HUES6 (cell line): ENCODE data around the gene SDC1.
"Not testable (repeated sequence)": the region's sequence is repeated elsewhere in the genome, so short reads cannot be mapped to it uniquely, and the experiment has no call there.

Source experiments
- H3K27ac ChIP-seq: 2 replicates; pipeline ENCODE4 v1.7.0; 2013; ENCODE audit warnings: low read depth, mild to moderate bottlenecking, low read length, inconsistent platforms
- H3K27me3 ChIP-seq: 2 replicates; pipeline ENCODE4 v1.6.1; 2013; ENCODE audit warnings: low read length; ENCODE audit not compliant: control insufficient read depth, insufficient read depth
- H3K36me3 ChIP-seq: 2 replicates; pipeline ENCODE4 v1.6.1; 2013; ENCODE audit warnings: low read length; ENCODE audit not compliant: control insufficient read depth, insufficient read depth
- H3K4me1 ChIP-seq: 2 replicates; pipeline ENCODE4 v1.6.1; 2013; ENCODE audit warnings: low read length; ENCODE audit not compliant: control insufficient read depth, insufficient read depth
- H3K4me3 ChIP-seq: 2 replicates; pipeline ENCODE4 v1.5.1; 2013; ENCODE audit warnings: low read depth, low read length
- H3K9ac ChIP-seq: one replicate; pipeline ENCODE4 v1.6.1; 2013; ENCODE audit warnings: mild to moderate bottlenecking, low read length
- H3K9me3 ChIP-seq: 2 replicates; pipeline ENCODE4 v1.6.1; 2013; ENCODE audit warnings: low read depth, low read length; ENCODE audit not compliant: control insufficient read depth, insufficient read depth

SDC1 gene

DNA sequence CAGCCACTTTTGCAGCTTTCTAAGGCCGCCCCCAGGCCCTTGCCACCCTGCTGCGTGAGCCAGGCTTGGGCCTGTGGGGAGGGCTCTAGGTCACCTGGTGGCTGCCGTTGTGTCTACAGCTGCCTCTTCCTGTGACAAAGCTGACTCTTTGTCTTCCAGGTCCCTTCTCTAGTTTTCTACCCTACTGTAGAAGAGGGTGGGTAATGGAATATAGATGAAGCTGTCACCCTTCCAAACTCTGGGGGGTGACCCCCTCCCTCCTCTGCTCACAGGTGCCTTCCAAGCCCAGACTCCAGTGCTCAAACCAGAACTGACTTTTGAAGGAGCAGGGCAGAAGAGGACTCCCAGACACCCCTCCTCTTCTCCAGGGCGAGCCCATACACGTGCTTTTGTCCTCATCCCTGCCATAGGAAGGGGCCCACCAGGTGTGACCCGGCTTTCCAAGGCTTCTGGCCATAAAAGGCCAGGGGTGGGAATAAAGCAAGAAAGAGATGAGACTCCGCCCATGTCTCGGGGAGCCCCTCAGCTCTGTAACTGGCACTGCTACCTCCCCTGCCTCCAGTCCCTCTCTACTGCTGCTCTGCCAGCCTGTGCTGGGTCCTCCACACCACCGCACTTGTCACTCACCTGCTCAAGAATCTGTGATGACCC lies 17.9 kb upstream of the SDC1 start:
- Histone ChIP-seq H3K27me3 (no peaks in the 10 kb centered on the region), H3K27ac (no peak overlapping the region), H3K4me3 (no peak overlapping the region), H3K36me3 (peaks cover 8% of the 10 kb centered on the region), H3K9me3 (0 out of 2 replicates have a peak, but pooled peaks cover 3% of the 10 kb centered on the region), H3K4me1 (peaks cover 7% of the 10 kb centered on the region; the same call in 1 of the 2 replicates), H3K9ac (no peak overlapping the region)

DNA sequence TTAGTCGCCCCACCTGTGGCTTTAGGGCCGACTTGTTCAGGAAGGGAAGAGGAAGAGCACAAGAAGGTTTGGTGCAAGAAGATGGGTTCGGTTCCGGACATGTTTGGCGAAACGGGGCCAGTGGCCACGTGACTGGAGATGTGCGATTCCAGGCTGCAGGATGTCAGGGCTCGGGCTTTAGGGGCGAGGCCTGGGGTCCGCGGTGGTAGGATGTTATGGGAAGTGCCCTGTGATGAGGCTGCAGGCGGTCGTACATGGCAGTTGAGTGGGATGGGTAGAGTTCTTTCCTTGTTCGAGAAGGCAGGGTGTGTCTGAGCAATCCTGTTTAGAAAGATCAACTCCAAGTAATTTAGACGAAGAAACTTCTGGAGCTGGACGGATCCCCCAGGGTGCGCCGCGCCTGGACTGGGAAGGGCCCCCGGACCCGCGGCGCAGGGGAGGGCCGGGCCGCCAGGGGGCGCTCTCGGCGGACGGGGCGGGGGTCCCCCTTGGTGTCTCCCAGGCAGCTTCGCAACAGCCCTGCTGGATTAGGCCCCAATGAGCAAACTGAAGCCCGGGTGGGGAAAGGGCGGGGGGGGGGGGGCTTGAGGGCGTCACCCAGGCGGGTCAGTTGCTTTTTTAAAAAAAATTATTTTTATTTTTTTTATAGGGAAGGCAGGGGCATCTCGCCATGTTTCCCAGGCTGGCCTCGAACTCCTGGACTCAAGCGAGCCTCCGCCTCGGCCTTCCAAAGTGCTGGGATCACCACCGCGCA lies 17.2 kb upstream of the SDC1 start:
- H3K4me1 ChIP-seq = peaks cover 7% of the 10 kb centered on the region; the same call in 1 of the 2 replicates
- H3K36me3 ChIP-seq = peaks cover under 1% of the 10 kb centered on the region; the same call in 1 of the 2 replicates
- no peak overlapping the region for H3K4me3 ChIP-seq
- H3K9me3 ChIP-seq = 0 out of 2 replicates have a peak, but pooled peaks cover 3% of the 10 kb centered on the region
- no peaks in the 10 kb centered on the region for H3K27me3 ChIP-seq
- H3K9ac ChIP-seq = no peak overlapping the region
- no peak overlapping the region for H3K27ac ChIP-seq

DNA sequence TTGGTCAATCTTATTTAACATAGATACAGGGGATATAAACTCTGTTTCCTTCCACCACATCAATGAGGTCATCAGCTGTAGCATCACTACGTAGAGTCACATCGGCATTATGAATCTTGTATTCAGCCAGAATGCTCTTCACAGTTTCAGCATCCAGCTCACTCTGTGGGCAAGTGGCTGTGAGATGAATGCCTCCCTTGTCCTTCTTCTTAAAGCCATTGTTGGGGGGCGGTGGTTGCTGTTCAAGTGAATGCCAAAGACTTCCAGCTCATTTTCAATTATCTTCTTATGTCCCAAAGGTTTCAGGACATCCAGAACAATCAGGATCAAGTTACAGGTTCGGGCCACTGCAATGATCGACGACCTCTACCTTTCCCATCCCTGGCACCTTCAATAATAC lies 15.4 kb upstream of the SDC1 start:
- not testable (repeated sequence) for H3K36me3 ChIP-seq, H3K9ac ChIP-seq, H3K27me3 ChIP-seq, H3K27ac ChIP-seq, H3K4me3 ChIP-seq, H3K9me3 ChIP-seq
- peaks cover 13% of the 10 kb centered on the region; the same call in 1 of the 2 replicates for H3K4me1 ChIP-seq

DNA sequence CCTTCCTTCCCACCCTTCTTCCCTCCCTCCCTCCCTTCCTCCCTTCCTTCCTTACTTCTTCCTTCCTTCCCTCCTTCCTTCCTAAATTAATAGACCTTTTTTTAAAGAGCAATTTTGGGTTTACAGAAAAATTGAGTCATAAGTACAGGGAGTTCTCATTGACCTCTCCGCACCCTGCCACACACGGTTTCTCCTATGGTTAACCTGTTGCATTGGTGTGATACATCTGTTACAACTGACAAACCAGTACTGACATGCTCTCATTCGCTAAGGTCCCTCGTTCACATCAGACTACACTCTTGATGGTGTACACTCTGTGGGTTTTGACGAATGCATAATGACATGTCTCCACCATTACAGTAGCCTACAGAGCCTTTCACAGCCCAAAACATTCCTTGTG lies 11.6 kb upstream of the SDC1 start:
- Histone ChIP-seq H3K27ac (no peak overlapping the region), H3K4me1 (peaks cover 21% of the 10 kb centered on the region), H3K4me3 (no peak overlapping the region), H3K9me3 (0 out of 2 replicates have a peak, but pooled peaks cover 3% of the 10 kb centered on the region), H3K9ac (no peak overlapping the region), H3K27me3 (no peaks in the 10 kb centered on the region), H3K36me3 (no peaks in the 10 kb centered on the region)

DNA sequence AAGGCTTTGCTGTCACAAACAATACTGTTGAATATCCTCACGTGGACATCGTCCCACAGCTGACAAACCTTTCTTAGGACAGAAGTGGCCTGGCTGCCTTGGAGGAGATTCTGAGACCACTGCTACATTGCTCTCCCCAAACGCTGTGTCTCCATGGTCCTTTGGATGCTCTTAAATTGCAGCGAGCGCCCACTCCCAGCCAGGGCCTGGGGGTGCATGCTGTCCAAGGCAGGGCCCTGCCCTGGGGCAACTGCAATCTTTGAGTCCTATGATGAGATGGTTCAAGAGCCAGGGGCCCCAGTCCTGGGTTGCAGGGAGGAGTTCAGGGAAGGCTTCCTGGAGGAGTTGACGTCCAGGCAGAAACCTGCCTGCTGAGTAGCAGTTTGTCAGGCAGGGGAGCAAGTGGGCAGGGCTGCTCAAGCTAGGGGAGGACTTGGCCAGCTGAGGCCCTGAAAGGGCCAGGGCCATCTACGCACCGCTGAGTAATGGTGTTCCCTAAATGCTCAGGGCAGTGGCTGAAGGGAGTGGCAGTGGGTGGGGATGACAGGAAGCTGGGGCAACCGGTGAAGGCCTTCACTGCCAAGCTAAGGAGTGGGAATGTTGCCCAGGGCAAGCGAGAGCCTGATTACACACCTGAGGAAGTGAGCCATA lies 10.8 kb upstream of the SDC1 start:
- H3K27me3 ChIP-seq = no peaks in the 10 kb centered on the region
- peaks cover 26% of the 10 kb centered on the region for H3K4me1 ChIP-seq
- H3K36me3 ChIP-seq = no peaks in the 10 kb centered on the region
- no peak overlapping the region for H3K4me3 ChIP-seq
- H3K27ac ChIP-seq = no peak overlapping the region
- H3K9me3 ChIP-seq = 0 out of 2 replicates have a peak, but pooled peaks cover 3% of the 10 kb centered on the region
- no peak overlapping the region for H3K9ac ChIP-seq

DNA sequence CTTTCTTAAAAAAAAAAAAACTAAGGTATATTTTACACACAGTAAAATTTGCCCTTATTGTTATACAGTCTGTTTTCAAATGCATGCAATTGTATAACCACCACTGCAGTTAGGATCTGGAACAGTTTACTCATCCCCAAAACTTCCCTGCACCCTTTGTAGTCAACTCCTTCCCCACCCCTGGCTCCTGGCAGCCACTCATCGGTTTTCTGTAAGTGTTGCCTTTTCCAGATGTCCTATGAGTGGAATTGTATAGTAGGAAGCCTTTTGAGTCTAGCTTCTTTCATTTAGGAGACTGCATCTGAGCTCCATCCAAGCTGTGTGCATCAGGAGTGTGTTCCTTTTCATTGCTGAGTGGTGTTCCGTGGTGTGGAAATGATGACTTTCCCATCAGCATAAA lies 9.7 kb upstream of the SDC1 start:
- H3K36me3 ChIP-seq, H3K27me3 ChIP-seq, H3K4me3 ChIP-seq, H3K27ac ChIP-seq, H3K9me3 ChIP-seq, H3K9ac ChIP-seq: not testable (repeated sequence)
- peaks cover 26% of the 10 kb centered on the region for H3K4me1 ChIP-seq

GRCh38 chr2:20232837-20233207 lies 7.9 kb upstream of the SDC1 start:
- Histone ChIP-seq H3K9me3 (no peaks in the 10 kb centered on the region), H3K27ac (no peak overlapping the region), H3K4me3 (no peak overlapping the region), H3K9ac (no peak overlapping the region), H3K36me3 (no peaks in the 10 kb centered on the region), H3K4me1 (peaks cover 26% of the 10 kb centered on the region), H3K27me3 (no peaks in the 10 kb centered on the region)

GRCh38 chr2:20231598-20232026 lies 6.7 kb upstream of the SDC1 start:
- Histone ChIP-seq H3K36me3 (no peaks in the 10 kb centered on the region), H3K4me3 (no peak overlapping the region), H3K27me3 (no peaks in the 10 kb centered on the region), H3K27ac (no peak overlapping the region), H3K9ac (no peak overlapping the region), H3K9me3 (no peaks in the 10 kb centered on the region), H3K4me1 (peaks cover 26% of the 10 kb centered on the region)

- Histone ChIP-seq H3K27ac (no peak overlapping the region; the same call in 1 of the 2 replicates), H3K4me3 (no peak overlapping the region), H3K4me1 (peaks cover 28% of the 10 kb centered on the region), H3K9me3 (no peaks in the 10 kb centered on the region), H3K9ac (no peak overlapping the region), H3K36me3 (no peaks in the 10 kb centered on the region), H3K27me3 (peaks cover 2% of the 10 kb centered on the region; the same call in 1 of the 2 replicates)
These were observed 6.2 kb upstream of the SDC1 start for GRCh38 chr2:20231159-20231558.

- H3K27ac ChIP-seq = no peak overlapping the region
- H3K27me3 ChIP-seq = peaks cover 9% of the 10 kb centered on the region; the same call in 1 of the 2 replicates
- H3K9me3 ChIP-seq = no peaks in the 10 kb centered on the region
- H3K4me3 ChIP-seq = no peak overlapping the region
- peaks cover 30% of the 10 kb centered on the region for H3K4me1 ChIP-seq
- no peak overlapping the region for H3K9ac ChIP-seq
- H3K36me3 ChIP-seq = no peaks in the 10 kb centered on the region
These were observed 5.1 kb upstream of the SDC1 start for GRCh38 chr2:20230114-20230425.
